GM21737 (cell line): ENCODE data around the gene MARS1.
"Not testable (repeated sequence)": the region's sequence is repeated elsewhere in the genome, so short reads cannot be mapped to it uniquely, and the experiment has no call there.

Experiments
- ATAC-seq: cut with Tn5 transposase; IDR thresholded peaks from one replicate; pipeline ENCODE4 v1.9.1; 2021; ENCODE audit warnings: mild to moderate bottlenecking, moderate library complexity; ENCODE audit not compliant: unreplicated experiment

Gene MARS1

GRCh38 chr12:57547288-57548012 lies 59.6 kb downstream of the MARS1 start:
- ATAC-seq, result no peak

DNA sequence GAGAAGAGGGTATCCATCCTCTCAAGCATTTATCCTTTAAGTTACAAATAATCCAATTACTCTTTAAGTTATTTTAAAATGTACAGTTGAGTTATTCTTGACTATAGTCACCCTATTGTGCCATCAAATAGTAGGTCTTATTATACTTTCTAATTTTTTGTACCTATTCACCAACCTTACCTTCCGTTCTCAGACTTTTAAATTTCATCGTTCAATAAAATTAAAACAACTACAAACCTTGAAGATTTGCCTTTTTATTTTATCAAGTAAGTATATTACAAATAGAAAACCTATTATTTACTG lies 60.1 kb downstream of the MARS1 start:
- no peak for ATAC-seq

- no peak for ATAC-seq
Measured at GRCh38 chr12:57548488-57548887, 60.6 kb downstream of the MARS1 start.

DNA sequence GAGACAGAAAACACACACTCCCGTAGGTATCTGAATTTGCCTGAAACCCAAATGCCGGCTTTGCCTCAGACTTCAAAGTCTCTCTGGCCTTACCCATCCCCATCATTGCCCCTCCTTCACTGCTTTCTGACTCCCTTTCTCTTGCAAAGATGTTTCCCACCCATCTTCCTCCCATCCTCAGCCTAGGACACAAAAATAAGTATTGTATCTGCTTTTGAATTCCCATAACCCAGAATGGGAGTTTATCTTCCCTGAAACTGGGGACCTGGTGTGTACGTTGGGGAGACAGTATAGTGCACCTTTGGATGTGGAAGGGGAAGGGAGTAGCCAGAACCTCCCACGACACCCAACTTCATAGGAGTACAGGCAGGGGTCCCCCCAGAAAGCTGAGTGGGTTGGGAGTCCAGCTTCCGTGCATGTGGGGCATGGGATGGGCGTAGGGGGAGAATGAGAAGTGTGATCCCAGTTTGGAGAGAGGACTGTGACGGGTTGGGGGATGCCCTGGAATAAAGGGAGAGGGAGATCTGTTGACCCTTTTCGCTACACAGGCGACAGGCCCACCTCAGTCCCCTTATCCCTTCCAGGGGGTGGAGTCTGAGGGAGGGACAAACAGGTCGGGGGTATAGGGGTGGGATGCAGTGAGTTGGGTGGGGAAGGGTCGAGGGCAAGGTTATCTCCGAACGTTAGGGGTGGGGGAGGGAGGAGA lies 61.5 kb downstream of the MARS1 start:
- ATAC-seq, result no peak

GRCh38 chr12:57549909-57550640 lies 62.2 kb downstream of the MARS1 start, which contains the start of gene KIF5A:
KIF5A (plus strand) TSS chr12:57550044; CDS start chr12:57550272, 228 bp downstream.
- no peak for ATAC-seq

DNA sequence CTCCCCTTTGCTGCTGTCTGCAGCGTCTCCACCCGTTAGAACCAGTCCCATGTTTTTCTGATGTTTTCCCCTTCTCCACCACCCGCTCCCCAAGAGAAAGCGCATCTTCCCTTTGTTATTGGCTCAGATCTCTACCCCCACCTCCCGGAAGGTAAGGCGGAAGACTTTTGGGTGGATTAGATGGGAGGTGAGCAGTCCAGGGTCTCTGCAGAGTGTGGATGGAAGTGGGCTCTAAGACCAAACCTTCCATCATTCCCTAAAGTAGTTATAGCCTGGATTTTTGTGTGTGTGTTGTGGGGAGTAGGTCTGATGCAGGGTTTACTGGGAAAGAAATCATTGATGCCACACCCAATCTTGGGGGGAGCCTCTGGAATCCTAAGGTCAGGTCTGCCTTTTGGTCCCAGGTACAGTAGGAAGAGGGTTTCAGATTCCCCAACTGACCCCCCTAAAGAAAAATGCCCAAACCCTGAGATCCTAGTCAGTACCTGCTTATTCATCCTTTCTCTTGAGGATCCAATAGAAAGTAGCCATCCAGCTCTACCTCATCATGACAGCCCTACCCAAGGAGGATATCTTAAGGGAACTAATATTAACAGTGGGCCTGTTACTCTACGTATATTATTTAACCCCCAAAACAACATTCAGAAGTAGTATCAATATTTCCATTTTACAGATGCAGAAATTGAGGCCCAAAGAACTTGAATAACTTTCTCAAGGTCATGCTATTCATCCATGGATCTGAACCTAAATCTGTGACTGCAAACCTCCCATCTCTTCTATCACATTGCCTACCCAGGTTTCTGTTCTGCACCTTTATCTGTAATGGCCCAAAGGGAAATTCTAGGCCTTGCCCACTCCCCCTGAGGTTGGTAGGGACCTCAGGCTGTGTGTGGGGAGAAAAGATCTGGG lies 63.0 kb downstream of the MARS1 start:
- ATAC-seq, result no peak

DNA sequence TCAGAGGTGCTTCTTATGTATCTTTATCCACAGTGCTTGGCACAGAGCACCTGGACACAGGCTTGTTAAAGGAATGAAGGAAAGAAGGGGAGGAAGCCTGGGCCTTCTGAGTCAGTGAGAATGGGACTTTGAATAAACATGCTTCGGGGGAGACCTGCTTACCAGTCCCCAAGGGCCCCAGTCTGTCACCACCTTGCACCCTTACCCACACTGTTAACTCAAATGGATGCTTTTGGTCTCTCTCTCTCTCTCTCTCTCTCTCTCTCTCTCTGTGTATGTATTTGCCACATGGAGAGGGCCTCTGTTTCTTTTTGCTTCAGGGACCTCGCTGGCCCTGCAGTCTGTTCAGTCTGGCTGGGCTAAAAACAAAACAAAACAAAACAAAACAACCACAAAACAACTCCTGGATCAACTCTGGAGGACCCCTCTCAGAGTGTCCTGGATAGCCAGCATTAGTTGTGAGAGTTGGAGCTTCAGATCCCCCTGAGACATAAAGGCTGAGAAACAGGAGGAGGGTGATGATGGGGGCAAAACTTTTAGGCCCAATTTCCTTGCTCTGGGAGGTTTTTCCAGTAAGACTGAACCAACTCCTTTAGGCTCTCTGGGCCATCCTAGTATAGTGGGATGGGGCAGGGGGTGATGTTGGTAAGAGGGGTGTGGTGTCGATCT lies 63.9 kb downstream of the MARS1 start:
- no peak for ATAC-seq

DNA sequence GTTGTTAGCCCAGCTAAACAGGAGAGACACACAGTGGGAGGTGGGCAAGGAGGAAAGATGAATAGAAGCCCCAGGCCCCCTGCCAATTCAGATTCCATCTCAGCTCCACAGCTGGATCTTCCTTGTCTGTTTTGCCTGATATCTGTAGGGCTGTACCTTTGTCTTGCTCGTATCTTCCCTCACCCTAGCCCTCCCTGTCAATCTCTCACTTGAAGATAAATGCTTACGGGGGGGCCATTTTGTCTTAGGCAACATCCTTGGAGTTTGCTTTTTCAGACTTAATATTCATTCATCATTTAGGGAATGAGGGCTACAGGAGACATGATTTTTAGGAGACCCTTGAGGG lies 64.4 kb downstream of the MARS1 start:
- ATAC-seq, result no peak

- no peak for ATAC-seq
Measured at GRCh38 chr12:57552835-57553313, 65.0 kb downstream of the MARS1 start.

DNA sequence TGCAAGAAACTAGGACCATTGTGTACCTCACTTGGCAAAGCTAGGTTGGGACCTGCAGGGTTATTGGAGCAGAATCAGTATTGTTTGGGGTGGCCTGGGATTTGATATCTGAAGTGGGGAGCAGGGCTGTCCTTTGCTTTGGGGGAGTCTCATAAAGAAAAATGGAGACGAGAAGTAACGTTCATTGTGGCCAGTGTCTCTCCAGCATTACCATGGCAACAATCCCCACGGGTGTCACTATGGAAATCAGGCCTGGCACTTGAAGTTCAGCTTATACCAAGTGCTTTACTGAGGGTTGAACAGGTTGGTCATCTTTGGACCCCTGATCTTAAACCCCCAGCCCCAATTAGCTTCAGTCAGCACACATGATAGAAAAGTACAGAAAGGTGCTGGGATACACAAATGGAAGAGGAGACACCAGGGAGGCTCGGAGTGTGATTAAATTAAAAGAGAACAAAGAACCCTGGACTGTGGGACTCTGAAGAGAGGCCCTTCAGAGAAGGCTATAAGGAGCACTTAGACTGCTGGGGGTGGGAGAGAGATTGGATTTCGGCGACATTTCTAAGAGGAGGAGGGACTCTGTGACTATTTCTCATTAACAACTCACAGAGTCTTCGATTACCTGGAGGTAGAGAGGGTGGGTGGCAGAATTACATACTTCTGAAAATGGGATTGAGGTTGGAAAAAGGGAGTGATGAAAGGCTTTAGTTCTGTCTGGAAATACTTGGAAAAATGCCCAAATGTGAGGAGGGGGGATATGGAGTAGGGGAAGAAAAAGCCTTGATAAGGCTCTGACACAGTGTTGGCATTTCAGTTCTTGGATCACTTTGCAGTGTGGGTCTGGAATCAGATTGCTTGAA lies 65.7 kb downstream of the MARS1 start:
- no peak for ATAC-seq

- ATAC-seq, result no peak
Measured at GRCh38 chr12:57554453-57554852, 66.6 kb downstream of the MARS1 start.

DNA sequence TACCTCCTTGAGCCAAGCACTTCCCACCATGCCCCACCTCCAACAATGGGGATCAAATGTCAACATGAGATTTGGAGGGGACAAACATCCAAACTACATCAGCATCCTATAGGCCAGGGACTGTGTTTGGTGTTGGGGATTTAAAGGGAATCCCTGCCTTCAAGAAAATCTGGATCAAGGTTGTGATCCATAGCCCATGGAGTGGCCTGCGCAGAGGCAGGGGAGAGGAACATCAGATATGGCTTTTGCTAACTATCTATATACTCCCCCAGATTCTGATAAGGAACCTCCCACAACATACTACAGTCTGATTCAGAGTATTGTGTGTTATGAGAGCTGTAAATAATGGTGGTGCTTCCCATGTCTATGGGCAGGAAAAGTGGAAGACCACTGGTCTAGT lies 67.0 kb downstream of the MARS1 start:
- ATAC-seq, result no peak

DNA sequence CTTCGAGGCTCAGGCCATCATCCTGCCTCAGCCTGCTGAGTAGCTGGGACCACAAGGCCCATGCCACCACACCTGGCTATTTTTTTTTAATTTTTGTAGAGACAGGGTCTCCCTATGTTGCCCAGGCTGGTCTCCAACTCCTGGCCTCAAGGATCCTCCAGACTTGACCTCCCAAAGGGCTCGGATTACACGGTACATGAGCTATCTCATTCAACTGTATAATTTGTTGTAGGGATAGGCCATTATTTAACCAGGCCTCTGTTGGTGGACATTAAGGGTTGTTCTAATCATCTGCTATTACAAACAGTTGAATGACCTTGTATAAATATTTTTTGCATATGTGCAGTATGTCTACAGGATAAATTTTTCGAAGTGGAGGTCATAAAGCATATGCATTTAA lies 71.0 kb downstream of the MARS1 start:
- ATAC-seq, result no peak

- no peak for ATAC-seq
Measured at GRCh38 chr12:57560516-57560915, 72.6 kb downstream of the MARS1 start.

DNA sequence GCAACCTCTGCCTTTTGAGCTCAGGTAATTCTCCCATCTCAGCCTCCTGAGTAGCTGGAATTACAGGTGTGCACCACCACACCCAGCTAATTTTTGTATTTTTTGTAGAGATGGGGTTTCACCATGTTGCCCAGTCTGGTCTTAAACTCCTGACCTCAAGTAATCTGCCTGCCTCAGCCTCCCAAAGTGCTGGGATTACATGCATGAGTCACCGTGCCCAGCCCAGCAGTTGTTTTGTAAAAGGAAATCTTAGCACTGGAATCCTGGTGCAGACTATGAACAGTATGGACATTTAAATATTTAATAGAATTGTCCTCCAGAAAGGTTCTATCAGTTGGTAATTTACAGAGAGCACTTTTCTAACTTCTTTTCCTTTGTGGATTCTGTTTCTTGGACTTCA lies 73.2 kb downstream of the MARS1 start:
- ATAC-seq, result not testable (repeated sequence)

DNA sequence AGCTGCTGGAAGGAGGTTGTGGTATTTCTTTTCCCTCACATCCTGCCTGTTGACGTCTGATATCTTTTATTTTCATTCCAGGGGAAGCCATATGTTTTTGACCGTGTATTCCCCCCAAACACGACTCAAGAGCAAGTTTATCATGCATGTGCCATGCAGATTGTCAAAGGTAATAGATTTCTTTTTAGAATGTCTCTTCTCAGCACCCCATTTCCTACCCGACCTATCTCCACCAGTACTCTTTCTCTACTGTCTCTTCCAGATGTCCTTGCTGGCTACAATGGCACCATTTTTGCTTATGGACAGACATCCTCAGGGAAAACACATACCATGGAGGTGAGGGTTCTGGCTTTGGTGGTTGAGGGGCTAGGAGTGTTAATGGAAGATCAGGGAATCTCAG lies 75.5 kb downstream of the MARS1 start:
- ATAC-seq, result no peak

GRCh38 chr12:57564178-57564740 lies 76.4 kb downstream of the MARS1 start:
- ATAC-seq, result no peak
